ENCODE data around the gene NWD2.
"Not testable (repeated sequence)": the region's sequence is repeated elsewhere in the genome, so short reads cannot be mapped to it uniquely, and the experiment has no call there.

The NWD2 gene

DNA sequence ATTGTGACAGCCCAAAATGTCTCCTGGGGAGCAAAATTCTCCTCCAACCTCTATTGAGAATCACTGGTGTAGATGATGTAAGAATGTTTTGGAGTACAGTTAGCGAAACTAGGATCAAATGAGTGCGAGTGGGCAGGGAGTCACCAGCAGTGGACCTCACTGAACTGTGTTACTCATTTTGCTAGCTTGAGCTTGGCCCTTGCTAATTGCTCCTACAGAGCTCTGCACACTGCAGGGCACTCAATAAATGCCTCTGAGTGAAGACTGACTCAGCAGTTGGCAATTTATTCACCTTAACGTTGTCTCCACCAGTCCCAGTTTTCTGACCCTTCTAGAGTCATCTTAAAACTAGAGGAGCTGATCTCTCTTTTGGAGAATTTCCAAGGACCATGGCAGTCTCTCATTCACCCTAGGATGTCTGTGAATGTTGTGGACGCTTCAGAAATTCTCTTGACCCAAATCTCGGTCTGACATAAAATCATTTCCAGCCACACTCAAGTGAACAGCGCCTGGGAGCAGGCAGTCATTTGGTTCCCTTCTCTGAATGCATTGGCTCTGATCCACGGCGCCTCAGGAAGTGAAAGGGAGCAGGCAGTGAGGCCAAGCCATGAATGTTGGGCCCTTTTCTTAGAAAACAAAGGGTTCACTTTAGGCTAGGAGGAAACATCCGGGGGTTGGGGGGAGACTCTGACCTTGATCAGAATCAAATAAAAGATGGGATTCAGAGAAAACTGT is 148.1 kb downstream of the NWD2 start:
- DNase-seq (ENCODE audit: low read depth), result no peak

DNA sequence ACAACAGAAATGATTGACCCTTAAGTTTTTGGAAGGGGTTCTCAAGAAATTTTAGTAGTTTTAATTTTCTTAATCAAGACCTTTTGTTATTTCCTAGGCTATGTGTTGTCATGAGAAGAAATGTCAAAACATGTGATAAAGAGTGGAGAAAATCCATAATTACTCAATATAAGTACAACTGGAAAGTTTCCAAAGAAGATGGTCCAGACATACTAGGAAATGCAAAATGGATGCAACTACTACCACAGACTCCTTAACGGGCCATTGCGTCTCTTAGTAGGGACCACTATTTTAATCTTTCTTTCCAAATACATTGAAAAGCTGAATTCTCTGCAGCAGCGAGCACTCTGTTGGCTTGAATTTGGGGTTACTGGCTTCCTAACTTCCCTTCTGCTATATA is 148.8 kb downstream of the NWD2 start:
- DNase-seq (ENCODE audit: low read depth), result no peak

DNA sequence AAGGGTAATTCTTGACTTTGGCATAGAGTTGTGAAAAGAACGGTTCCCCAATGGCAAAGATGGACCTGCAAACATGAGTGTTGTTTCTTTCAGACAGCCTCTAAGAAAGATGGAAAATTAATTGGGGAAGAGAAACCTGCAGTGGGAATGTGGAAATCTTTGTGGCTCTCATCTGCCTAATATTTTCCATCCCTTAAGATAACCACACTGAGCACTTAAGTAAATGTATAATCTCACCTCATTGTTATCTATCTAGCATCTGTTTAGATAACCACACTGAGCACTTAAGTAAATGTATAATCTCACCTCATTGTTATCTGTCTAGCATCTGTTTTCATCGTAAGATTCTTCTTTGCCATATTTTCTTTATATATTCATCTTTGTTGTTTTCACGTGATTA is 149.3 kb downstream of the NWD2 start:
- no peak for DNase-seq (ENCODE audit: low read depth)

DNA sequence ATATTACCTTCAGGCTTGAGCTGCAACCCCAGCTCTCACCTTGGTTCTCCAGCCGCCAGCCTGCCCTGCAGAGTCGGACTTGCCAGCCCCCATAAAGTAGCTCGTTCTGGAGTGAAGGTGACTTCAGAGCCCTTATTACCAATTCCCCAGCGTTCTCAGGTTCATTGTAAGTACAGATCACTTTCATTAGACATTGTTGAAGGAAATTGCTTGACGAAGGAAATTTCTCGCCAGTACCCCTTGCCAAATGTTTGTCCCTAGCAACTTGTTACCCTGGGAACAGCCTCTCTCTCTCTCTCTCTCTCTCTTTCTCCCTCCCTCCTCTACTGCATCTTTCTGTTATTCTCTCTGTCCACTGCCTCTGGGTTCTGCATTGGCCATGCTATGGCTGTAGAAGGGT is 153.0 kb downstream of the NWD2 start:
- DNase-seq (ENCODE audit: low read depth), result no peak

DNA sequence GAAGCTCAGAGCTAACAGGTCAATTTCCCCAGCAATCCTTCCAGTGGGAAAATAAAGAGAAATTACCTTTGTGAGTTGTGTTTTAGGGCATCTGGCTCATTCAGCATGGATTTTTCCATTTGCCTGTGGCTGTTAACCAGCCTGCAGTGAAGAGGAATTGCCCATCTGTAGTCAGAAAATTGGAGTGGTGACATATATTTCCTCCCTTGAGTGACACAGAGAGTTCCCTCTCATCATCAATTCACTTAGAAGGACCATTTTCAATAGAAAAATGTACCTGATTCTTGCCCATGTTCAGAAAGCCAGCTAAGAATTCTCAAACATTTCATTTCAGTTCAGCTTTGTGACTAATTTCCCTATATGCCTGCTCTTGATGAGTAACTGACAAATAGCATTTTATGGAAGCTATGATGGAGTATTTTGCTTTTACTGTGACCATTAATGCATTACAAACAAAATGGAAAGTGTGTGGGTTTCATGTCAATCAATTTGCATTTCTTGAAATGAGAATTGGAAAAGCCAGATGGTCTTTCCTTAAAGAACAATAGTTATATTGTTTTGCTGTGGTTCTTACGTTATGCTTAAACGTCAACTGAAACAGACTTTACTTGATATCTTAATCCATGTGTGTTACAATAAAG is 155.8 kb downstream of the NWD2 start:
- DNase-seq (ENCODE audit: low read depth), result no peak

DNA sequence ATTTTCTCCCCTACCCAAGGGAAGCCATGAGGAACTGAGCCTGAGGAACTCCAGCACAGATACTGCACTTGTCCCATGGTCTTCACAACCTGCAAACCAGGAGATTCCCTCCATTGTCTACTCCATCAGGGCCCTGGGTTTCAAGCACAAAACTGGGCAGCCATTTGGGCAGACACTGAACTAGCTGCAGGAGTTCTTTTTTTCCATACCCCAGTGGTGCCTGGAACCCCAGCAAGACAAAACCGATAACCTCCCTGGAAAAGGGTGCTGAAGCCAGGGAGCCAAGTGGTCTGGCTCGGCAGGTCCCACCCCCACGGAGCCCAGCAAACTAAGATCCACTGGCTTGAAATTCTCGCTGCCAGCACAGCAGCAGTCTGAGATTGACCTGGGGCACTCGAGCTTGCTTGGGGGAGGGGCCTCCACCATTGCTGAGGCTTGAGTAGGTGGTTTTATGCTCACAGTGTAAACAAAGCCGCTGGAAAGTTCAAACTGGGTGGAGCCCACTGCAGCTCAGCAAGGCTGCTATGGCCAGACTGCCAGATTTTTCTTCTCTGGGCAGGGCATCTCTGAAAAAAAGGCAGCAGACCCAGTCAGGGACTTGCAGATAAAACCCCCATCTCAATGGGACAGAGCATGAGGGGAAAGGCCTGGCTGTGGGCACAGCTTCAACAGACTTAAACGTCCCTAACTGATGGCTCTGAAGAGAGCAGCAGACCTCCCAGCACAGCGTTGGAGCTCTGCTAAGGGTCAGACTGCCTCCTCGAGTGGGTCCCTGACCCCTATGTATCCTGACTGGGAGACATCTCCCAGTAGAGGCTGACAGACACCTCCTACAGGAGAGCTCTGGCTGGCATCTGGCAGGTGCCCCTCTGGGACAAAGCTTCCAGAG is 163.6 kb downstream of the NWD2 start:
- not testable (repeated sequence) for DNase-seq (ENCODE audit: low read depth)

DNA sequence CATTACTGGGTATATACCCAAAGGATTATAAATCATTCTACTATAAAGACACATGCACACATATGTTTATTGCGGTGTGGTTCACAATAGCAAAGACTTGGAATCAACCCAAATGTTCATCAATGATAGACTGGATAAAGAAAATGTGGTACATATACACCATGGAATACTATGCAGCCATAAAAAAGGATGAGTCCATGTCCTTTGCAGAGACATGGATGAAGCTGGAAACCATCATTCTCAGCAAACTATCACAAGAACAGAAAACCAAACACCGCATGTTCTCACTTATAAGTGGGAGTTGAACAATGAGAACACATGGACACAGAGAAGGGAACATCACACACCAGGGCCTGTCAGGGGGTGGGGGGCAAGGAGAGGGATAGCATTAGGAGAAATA is 169.1 kb downstream of the NWD2 start:
- not testable (repeated sequence) for DNase-seq (ENCODE audit: low read depth)

DNA sequence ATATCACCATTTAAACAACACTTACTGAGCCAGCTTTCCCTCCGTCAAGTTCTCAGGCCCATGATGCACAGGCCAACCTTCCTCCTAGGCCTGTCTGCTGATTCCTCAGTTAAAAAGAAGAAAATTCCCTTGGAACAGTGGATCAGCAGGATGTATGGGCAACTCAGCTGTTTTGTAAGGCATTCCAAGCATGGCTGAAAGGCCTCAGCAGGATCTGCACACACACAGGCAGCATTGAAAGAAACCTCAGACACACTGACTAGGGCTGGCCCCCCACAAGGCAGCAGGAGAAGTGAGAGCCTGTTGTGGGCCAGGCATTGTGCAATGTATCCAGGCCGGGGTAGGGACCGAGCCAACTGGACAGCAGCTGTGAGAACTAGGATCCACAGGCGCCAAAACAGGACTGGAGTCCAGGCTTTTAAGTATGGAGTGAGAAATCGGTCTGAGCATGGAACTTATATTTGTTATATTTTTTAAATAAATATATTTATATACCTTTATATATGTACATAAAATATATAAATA is 171.4 kb downstream of the NWD2 start:
- DNase-seq (ENCODE audit: low read depth), result no peak

DNA sequence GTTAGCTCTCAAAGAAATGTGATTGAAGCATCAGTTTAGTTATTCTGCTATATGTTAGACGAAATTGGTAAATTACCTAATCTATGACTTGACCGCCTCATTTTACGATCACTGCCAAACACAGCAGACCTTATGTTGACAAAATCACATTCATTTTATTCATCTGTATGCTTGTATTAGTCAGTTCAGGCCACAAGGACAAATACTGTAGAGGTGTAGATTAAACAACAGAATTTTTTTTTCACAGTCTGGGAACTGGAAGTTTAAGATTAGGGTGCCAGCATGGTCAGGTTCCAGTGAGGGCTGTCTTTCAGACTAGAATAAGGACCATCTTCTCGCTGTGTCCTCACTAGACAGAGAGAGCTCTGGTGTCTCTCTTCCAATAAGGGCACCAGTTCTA is 177.1 kb downstream of the NWD2 start:
- DNase-seq (ENCODE audit: low read depth), result no peak

DNA sequence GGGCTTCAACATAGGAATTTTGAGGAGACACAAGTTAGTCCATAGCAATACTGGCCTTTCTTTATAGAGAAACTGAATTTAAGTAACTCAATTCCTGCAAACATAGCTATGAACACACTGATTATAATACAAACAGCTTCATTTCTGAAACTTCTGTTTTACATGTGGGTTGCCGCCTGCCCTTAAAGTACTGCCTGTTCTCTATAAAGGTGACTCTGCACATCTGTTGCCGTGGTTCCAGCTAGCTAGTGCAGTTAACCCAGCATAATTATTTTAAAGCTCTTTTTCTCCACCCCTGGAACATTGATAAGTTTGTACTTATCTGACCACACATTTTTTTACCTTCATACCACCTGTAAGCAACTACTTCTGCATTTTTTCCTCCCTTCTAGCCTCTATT is 177.6 kb downstream of the NWD2 start:
- DNase-seq (ENCODE audit: low read depth), result no peak

DNA sequence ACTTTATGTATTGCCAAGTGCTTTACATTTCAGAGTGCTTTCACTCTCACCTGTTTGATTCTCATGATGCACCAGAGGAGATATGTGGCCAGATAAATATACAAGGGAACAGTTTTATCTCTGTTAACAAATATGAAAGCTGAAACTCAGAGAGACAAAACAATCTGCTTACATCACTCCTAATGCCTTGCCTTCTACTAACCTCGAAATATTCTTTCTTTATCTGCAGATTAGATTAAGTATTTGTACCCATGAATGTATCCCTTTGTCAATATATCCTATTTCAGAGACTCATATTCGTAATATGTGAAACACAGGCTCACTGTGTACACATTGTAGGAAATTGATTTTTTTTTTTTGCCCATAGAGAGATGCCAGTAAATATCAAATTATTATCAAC is 178.1 kb downstream of the NWD2 start:
- no peak for DNase-seq (ENCODE audit: low read depth)

DNA sequence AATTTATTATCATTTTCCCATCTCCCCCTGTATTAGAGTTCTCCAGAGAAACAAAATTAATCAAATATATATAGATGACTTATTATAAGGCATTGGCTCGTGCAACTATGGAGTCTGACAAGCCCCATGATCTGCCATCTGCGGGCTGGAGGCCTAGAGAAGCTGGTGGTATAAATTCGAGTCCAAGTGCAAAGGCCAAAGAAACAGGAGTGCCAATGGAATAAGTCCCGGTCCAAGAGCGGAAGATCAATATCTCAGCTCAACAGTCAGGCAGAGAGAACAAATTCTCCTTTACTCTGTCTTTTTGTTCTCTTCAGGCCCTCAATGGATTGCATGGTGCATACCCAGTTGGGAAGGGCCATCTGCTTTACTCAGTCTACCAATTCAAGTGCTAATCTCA is 178.8 kb downstream of the NWD2 start:
- no peak for DNase-seq (ENCODE audit: low read depth)

DNA sequence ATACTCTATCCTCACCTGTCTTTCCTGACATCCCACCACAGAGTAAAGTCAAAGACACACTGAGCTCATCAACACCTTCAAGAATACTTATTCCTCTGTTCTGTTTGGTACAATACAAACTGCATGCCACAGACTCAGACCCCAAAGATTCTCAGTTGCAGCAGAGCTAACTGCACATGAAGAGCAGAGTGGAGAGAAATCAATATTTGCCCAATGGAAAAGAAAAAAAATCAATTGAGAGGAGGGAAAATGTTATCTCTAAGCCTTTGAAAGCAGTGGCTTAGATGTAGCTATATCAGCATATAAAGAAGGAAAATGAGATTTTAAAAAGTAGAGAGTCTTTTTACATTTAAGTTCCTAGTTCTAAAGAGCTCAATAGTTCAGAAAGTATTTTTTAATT is 180.2 kb downstream of the NWD2 start:
- DNase-seq (ENCODE audit: low read depth), result no peak

DNA sequence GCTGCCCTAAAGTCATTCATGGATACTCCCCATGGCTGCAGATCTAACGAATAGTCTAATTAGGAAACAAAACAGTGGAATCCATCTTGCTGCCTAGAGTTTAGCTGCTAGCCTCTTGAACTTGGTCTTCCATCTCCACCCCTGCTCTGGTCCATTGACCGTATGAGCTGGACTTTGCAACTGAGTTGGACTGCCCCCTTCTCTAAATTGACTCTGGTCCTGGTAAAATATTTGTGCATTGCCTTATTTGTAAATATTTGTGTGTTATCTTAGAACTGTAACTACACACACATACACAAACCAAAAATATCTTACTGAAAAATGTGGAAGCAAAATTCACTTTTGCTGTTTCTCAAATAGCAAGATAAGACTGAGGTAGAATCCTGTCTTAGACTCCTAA is 181.3 kb downstream of the NWD2 start:
- no peak for DNase-seq (ENCODE audit: low read depth)

DNA sequence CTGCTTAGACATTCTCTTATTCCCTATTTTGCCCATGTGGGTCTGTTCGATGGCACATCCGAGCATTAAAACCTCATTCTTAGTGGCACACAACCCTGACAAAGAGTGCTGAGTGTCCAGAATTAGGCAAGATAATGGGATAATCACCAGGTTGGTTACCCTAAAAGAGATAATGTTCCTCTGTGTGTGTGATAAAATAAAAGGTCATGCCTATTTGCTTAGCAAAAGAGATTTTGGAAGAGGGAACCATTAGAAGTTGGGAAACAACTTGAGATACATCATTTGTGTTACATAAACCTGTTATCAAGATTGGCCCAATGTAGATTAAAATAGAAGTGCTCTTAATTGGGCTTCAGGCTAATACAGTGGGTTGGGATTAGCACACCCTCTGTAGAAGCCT is 182.7 kb downstream of the NWD2 start:
- no peak for DNase-seq (ENCODE audit: low read depth)

DNA sequence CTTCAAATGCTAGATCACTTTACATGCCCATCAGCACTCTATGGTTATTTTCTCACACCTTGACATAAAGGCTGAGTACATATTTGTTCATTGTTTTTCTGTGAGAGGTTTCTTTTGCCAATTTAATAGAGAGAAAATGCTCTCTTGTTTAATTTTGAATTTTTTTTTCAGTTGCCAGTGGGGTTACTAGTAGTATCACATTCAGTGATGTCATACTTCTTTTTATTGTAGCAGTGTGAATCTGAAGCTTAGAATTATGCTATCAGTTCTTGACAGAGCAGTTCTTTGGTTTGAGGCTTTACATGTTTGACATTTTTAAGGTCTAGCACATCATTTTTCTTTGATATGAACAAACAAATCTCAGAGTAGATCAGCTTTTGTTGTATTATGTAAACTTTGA is 185.4 kb downstream of the NWD2 start:
- no peak for DNase-seq (ENCODE audit: low read depth)

DNA sequence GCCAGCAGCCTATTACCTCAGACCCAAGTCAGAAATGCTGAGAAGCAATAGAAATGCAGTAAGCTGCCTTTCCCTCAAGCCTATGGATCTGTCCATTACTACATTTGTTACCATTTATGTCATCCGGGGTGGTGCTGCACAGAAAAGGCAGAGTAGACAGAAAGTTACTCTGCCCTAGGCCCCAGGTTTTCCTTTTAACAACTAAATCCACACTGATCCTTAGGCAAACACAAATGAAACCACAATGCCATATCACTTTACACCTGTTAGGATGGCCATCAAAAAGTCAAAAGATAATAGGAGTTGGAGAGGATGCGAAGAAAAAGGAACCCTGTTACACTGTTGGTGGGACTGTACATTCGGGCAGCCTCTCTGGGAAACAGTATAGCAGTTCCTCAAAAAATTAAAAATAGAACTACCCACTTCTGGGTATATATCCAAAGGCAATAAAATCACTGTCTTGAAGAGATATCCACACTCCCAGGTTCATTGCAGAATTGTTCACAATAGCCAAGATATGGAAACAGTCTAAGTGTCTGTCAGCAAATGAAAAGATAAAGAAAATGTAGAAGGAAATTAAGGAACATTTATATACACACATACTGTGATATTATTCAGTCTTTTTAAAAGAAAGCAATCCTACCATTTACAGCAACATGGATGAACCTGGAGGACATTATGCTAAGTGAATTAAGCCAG is 186.3 kb downstream of the NWD2 start:
- DNase-seq (ENCODE audit: low read depth), result no peak

DNA sequence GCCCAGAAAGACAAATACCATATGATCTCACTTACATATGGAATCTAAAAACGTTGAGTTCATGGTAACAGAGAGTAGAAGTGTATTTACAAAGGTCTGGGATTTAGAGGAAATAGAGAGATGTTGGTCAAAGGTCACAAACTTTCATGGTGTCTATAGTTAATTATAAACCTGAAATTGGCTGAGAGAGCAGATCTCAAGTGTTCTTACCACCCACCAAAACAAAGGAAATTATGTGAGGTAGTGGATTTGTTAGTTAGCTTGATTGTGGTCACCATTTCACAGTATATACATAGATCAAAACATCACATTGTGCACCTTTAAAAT is 186.8 kb downstream of the NWD2 start:
- DNase-seq (ENCODE audit: low read depth), result no peak

DNA sequence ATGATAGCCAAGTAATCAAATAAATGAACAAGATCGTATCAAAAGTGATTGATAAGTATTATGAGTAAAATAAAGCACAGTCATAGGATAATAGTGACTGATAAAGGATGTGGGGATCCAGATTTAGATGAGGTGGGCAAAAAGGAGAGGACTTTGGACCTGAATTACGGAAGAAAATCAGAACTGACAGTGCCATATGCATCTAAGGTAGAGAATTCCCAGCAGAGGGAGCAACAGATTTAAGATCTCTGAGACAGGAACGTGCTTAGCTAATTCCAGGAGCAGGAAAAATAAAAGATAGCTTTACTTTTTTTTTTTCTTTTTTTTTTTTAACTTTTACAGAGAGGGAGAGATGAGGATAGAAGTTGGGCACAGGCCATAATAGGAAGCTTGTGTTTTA is 189.9 kb downstream of the NWD2 start:
- no peak for DNase-seq (ENCODE audit: low read depth)

DNA sequence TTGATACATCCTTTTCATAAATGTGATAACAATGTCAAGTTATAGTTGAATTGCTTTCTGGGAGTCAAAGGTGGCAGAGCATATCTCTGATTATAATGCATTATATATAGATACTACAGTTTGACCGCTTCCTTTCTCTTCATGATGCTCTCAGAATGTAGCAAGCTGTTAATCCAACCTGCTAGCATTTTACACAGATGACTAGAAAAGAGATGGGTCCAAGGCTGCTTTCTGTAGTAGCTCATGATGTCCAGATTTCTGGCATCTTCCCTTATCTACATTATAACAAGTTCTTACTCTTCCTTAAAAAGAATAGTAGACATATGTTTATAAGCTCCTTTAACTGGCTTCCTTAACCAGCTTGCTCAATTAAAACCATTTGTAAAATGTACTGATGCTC is 192.0 kb downstream of the NWD2 start:
- no peak for DNase-seq (ENCODE audit: low read depth)

DNA sequence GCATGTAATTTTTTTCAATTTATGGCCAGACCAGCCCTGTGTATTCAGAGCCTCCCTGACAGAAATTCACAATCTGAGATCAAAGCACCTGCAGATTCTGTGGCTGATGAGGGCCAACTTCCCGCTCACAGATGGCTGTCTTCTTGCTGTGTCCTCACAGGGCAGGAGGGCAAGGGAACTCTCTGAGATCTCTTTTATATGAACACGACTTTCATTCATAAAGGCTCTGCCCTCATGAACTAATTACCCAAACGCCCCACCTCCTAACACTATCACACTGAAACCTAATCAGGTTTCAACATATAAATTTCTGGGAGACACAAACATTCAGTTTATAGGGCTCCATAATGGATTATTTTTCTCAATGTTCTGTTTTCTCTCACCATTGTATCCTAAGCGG is 192.6 kb downstream of the NWD2 start:
- no peak for DNase-seq (ENCODE audit: low read depth)

DNA sequence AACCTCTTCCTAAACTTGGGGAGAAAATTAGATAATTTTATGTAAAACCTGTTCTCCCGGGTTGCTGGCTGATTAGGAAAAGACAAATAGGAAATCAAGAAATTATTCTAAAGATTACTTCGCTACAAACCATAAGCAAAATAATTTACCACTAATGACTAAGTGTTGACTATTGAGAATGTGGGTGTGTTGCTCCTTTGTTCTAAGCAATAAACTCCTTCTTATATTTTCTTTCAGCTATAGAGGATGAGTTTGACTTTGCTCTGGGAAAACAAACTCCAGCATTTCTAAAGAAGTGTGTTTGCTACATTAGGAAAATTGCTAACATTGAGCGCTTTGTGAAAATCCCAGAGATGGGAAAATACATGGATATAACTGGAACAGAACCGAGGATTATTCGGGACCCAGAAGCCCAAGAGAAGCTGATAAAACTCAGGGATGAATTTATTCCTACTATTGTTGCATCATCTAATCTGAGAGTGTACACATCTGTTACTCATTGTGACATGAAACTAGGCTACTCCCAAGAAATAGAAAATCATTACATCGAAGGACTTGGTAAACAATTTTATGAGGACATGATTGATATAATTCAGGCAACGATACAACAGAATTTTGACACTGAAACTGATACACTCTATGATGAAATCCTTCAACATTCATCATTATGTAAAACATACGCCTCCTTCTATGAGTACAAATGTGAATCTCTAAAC is 194.2 kb downstream of the NWD2 start:
- DNase-seq (ENCODE audit: low read depth), result no peak
